A549 (cell line): ENCODE results near the gene GRID1. TPM values are rescaled to one million over a fixed set of nuclear protein-coding genes. Genes with fewer than 3 reads are reported as not detected.

Experiments
- ATAC-seq, 2 experiments: fragments of 200-7000 bp in 1 of 2; fragments of >200 bp in 1 of 2; cut with Nextera tagmentation in 1 of 2; cut with Tn5 transposase in 1 of 2; 3 replicates each; pipeline versions ENCODE4 v1.8.0 to v1.9.1; 2018 to 2020; ENCODE audit warnings: mild to moderate bottlenecking in 1 of 2, moderate library complexity in 1 of 2
- CTCF ChIA-PET: fragments of 300-600 bp; sonication (Branson Sonifier 250); formaldehyde crosslinking; extraction: SDS; loops from one replicate; lab custom pipeline; 2021; ENCODE audit warnings: antibody characterized with exemption, inconsistent platforms; lab: Yijun Ruan, JAX
- POLR2A ChIA-PET: fragments of 350-600 bp; formaldehyde crosslinking; extraction: SDS; loops from one replicate; lab custom pipeline; 2021; ENCODE audit warnings: antibody characterized with exemption, inconsistent platforms; lab: Yijun Ruan, JAX
- DNase-seq, 2 experiments: peaks; one replicate each; pipeline versions ENCODE4 v3.0.0 to v3.0.0-alpha.2; 2011 to 2016; ENCODE audit warnings: low read depth in 1 of 2, low spot score in 1 of 2
- FAIRE-seq: peaks from 2 replicates; lab custom pipeline; 2011; peaks lifted over from hg19 to GRCh38; lab: Jason Lieb, UNC
- H3K27ac ChIP-seq, 2 experiments: fragments of >200 bp; sonication (Bioruptor Twin); formaldehyde crosslinking; 3 replicates each; pipeline ENCODE4 v1.5.1; 2016 to 2017
- H3K4me1 ChIP-seq: fragments of >200 bp; sonication (Bioruptor Twin); formaldehyde crosslinking; 3 replicates; pipeline ENCODE4 v1.6.1; 2016
- H3K4me2 ChIP-seq: fragments of >200 bp; sonication (Bioruptor Twin); formaldehyde crosslinking; 3 replicates; pipeline ENCODE4 v1.6.1; 2016
- H3K4me3 ChIP-seq: fragments of >200 bp; sonication (Bioruptor Twin); formaldehyde crosslinking; 3 replicates; pipeline ENCODE4 v1.5.1; 2016
- H3K9me3 ChIP-seq: fragments of >200 bp; sonication (Bioruptor Twin); formaldehyde crosslinking; 3 replicates; pipeline ENCODE4 v1.6.1; 2016
- BHLHE40 ChIP-seq: IDR thresholded peaks from 2 replicates; pipeline ENCODE4 v1.6.1; 2012; ENCODE audit warnings: low read depth, low read length, inconsistent platforms
- CEBPB ChIP-seq, 2 experiments: fragments of >200 bp in 1 of 2; sonication (Bioruptor Twin) in 1 of 2; formaldehyde crosslinking in 1 of 2; IDR thresholded peaks; 2 replicates each; pipeline ENCODE4 v1.6.1; 2012 to 2016
- CTCF ChIP-seq: fragments of >200 bp; sonication (Bioruptor Twin); formaldehyde crosslinking; IDR thresholded peaks from 3 replicates; pipeline ENCODE4 v1.5.1; 2016
- E2F6 ChIP-seq: IDR thresholded peaks from 2 replicates; pipeline ENCODE4 v1.6.1; 2012; ENCODE audit warnings: low read depth, borderline replicate concordance
- ELK1 ChIP-seq: fragments of 150-350 bp; IDR thresholded peaks from 2 replicates; pipeline ENCODE4 v1.6.1; 2014; ENCODE audit warnings: low read depth, mild to moderate bottlenecking, low read length
- FOSB ChIP-seq: fragments of 250-450 bp; sonication (Bioruptor Pico); IDR thresholded peaks from 2 replicates; pipeline ENCODE4 v1.5.0; 2020; ENCODE audit warnings: mild to moderate bottlenecking, moderate library complexity
- FOXS1 ChIP-seq: fragments of 250-450 bp; sonication (Bioruptor Pico); IDR thresholded peaks from 2 replicates; pipeline ENCODE4 v1.5.0; 2020; ENCODE audit warnings: mild to moderate bottlenecking, moderate library complexity
- HOXB5 ChIP-seq: fragments of 250-450 bp; sonication (Bioruptor Pico); IDR thresholded peaks from 2 replicates; pipeline ENCODE4 v1.5.0; 2020; ENCODE audit warnings: mild to moderate bottlenecking, moderate library complexity
- JUNB ChIP-seq: fragments of >200 bp; sonication (Bioruptor Twin); formaldehyde crosslinking; IDR thresholded peaks from 2 replicates; pipeline ENCODE4 v1.6.1; 2016
- KDM1A ChIP-seq: fragments of 200-600 bp; sonication (generic); IDR thresholded peaks from 2 replicates; pipeline ENCODE4 v1.6.1; 2016; ENCODE audit warnings: low read depth, mild to moderate bottlenecking
- MAFK ChIP-seq: fragments of 450-650 bp; IDR thresholded peaks from 2 replicates; pipeline ENCODE4 v1.6.1; 2014; ENCODE audit not compliant: partially characterized antibody
- NFE2L2 ChIP-seq: fragments of 150-350 bp; conservative IDR thresholded peaks from 2 replicates; pipeline ENCODE4 v1.6.1; 2014; ENCODE audit warnings: low read length
- NPAS2 ChIP-seq: fragments of 250-450 bp; sonication (Bioruptor Pico); IDR thresholded peaks from 2 replicates; pipeline ENCODE4 v1.8.0; 2022; ENCODE audit warnings: mild to moderate bottlenecking, moderate library complexity, borderline replicate concordance
- PHF8 ChIP-seq: fragments of 200-600 bp; sonication (generic); IDR thresholded peaks from 2 replicates; pipeline ENCODE4 v1.6.1; 2016; ENCODE audit warnings: low read depth, mild to moderate bottlenecking, antibody characterized with exemption, moderate library complexity, borderline replicate concordance
- POLR2A ChIP-seq: IDR thresholded peaks from 2 replicates; pipeline ENCODE4 v1.6.1; 2012; ENCODE audit warnings: mild to moderate bottlenecking, low read length
- POLR2AphosphoS2 ChIP-seq: conservative IDR thresholded peaks from 2 replicates; pipeline ENCODE4 v1.6.1; 2012; ENCODE audit warnings: low read length, improper control_type of control experiment, inconsistent platforms
- RCOR1 ChIP-seq: fragments of 150-350 bp; IDR thresholded peaks from 2 replicates; pipeline ENCODE4 v1.6.1; 2014; ENCODE audit warnings: antibody characterized with exemption, low read length, low read depth
- REST ChIP-seq: fragments of 200-600 bp; sonication (generic); IDR thresholded peaks from 2 replicates; pipeline ENCODE4 v1.6.1; 2016; ENCODE audit warnings: antibody characterized with exemption, mild to moderate bottlenecking, moderate library complexity
- RNF2 ChIP-seq: fragments of 200-600 bp; sonication (generic); IDR thresholded peaks from 2 replicates; pipeline ENCODE4 v1.6.1; 2016; ENCODE audit warnings: low read depth, mild to moderate bottlenecking, antibody characterized with exemption, moderate library complexity, borderline replicate concordance
- SMC3 ChIP-seq: fragments of >200 bp; sonication (Bioruptor Twin); formaldehyde crosslinking; IDR thresholded peaks from 3 replicates; pipeline ENCODE4 v1.6.1; 2018; ENCODE audit warnings: inconsistent platforms
- ZC3H11A ChIP-seq: fragments of 450-650 bp; IDR thresholded peaks from 2 replicates; pipeline ENCODE4 v1.6.1; 2014; ENCODE audit warnings: antibody characterized with exemption, mild to moderate bottlenecking
- ZSCAN20 ChIP-seq: fragments of 250-450 bp; sonication (Bioruptor Pico); IDR thresholded peaks from 2 replicates; pipeline ENCODE4 v1.8.0; 2022; ENCODE audit warnings: mild to moderate bottlenecking, moderate library complexity
- WGBS: methylation state at CpG from one replicate; pipeline ENCODE4 v1.1.6; 2017; ENCODE audit errors: missing lambda C conversion rate; 5-methylcytosine and 5-hydroxymethylcytosine counted together
- polyA plus RNA-seq, 4 experiments: library from polyadenylated mRNA; depleted of rRNA in 3 of 4; stranded (reverse); fragments of >200 nt; fragmentation: RNase III in 1 of 4; extraction: RNeasy Plus Mini Kit Qiagen cat#74134 plus additional on column Dnase treatment in 1 of 4; gene quantifications; 2 replicates in 3 of 4; 3 replicates in 1 of 4; pipeline ENCODE4 v1.2.3, GENCODE V29; 2011 to 2017

The GRID1 gene
- polyA plus RNA-seq, 2 of the 4 experiments (the other 2 are of a cell fraction): 0.14 to 0.30 TPM

GRCh38 chr10:86164174-86164774 lies 202.3 kb downstream of the GRID1 start:
- ATAC-seq (no peak), DNase-seq (no peak), FAIRE-seq (no peak)
- ChIA-PET POLR2A (no interaction called here), CTCF (no interaction called here)
- H3K4me1 ChIP-seq: no peaks in the 10 kb centered on the region
- H3K9me3 ChIP-seq: no peaks in the 10 kb centered on the region
- H3K27ac ChIP-seq: no peak overlapping the region
- TF ChIP-seq E2F6 (no peak), BHLHE40 (no peak), CEBPB (IDR thresholded peaks at IDR 0.05) (peak; percentile 69 to 78; a peak in 3 of 4 replicates), SMC3 (no peak), KDM1A (no peak)
- H3K4me2 ChIP-seq: no peak overlapping the region
- no peak overlapping the region for H3K4me3 ChIP-seq
- WGBS: 51% methylated on average over 6 of the region's 6 CpGs

- CTCF ChIA-PET: interaction anchor here (1.2 kb wide), 1 partner anchor 15 kb away, joined by 5 read pairs; no protein-coding TSS in a partner anchor
- FAIRE-seq (no peak), ATAC-seq (no peak)
These were observed 202.9 kb downstream of the GRID1 start for GRCh38 chr10:86163522-86164173.

More at GRCh38 chr10:86163522-86164173, 202.9 kb downstream of the GRID1 start:
- H3K4me3 ChIP-seq: no peak overlapping the region
- no peaks in the 10 kb centered on the region for H3K4me1 ChIP-seq
- H3K4me2 ChIP-seq: no peak overlapping the region
- DNase-seq: no peak
- no peak overlapping the region for H3K27ac ChIP-seq
- 52% methylated on average over 13 of the region's 13 CpGs for WGBS
- no peaks in the 10 kb centered on the region for H3K9me3 ChIP-seq
- POLR2A ChIA-PET: no interaction called here
- TF ChIP-seq POLR2A (no peak), SMC3 (no peak), ZSCAN20 (CRISPR knock-in tag) (no peak), ZC3H11A (no peak), PHF8 (no peak), CTCF (no peak), RCOR1 (no peak), RNF2 (no peak), NFE2L2 (no peak), REST (no peak), FOSB (CRISPR knock-in tag) (no peak), POLR2AphosphoS2 (no peak), ELK1 (no peak), MAFK (no peak), JUNB (no peak), NPAS2 (CRISPR knock-in tag) (no peak), FOXS1 (CRISPR knock-in tag) (no peak), HOXB5 (CRISPR knock-in tag) (no peak)
